Natural killer cell (primary cell): Measurements from ENCODE around the gene USP3. TPM values are rescaled to one million over a fixed set of nuclear protein-coding genes. Genes with fewer than 3 reads are reported as not detected.

Source experiments
- ATAC-seq, 3 donors: fragments of 150-1000 bp in 2 of 3; fragments of 200-7000 bp in 1 of 3; cut with Tn5 transposase; 1 replicate in 1 of 3; 2 replicates in 2 of 3; pipeline ENCODE4 v1.10.0; 2021; ENCODE audit warnings: mild to moderate bottlenecking in 2 of 3, moderate library complexity in 2 of 3
- DNase-seq, 2 donors: peaks; one replicate each; pipeline versions ENCODE4 v3.0.0 to v3.0.0-alpha.2; 2013 to 2021; ENCODE audit warnings: mixed read lengths in 1 of 2
- H3K27ac ChIP-seq: one replicate; pipeline ENCODE4 v1.5.1; 2013; ENCODE audit warnings: mild to moderate bottlenecking, low read length
- H3K27me3 ChIP-seq: one replicate; pipeline ENCODE4 v1.6.1; 2013; ENCODE audit warnings: low read length; ENCODE audit not compliant: control insufficient read depth, insufficient read depth
- H3K36me3 ChIP-seq: one replicate; pipeline ENCODE4 v1.6.1; 2013; ENCODE audit warnings: low read length; ENCODE audit not compliant: control insufficient read depth, insufficient read depth
- H3K4me1 ChIP-seq: one replicate; pipeline ENCODE4 v1.6.1; 2013; ENCODE audit warnings: low read length; ENCODE audit not compliant: control insufficient read depth, insufficient read depth
- H3K4me3 ChIP-seq: one replicate; pipeline ENCODE4 v1.5.1; 2013; ENCODE audit warnings: low read length
- H3K9me3 ChIP-seq: one replicate; pipeline ENCODE4 v1.6.1; 2013; ENCODE audit warnings: low read length; ENCODE audit not compliant: control insufficient read depth, insufficient read depth
- H3K27ac Mint-ChIP-seq, 2 donors: one replicate each; pipeline ENCODE4 v1.8.0; 2022; ENCODE audit warnings: mild to moderate bottlenecking in 2 of 2, mixed read lengths in 2 of 2, moderate library complexity in 1 of 2
- H3K27me3 Mint-ChIP-seq, 2 donors: one replicate each; pipeline ENCODE4 v1.8.0; 2022; ENCODE audit warnings: low read depth in 2 of 2, mixed read lengths in 2 of 2
- H3K36me3 Mint-ChIP-seq: one replicate; pipeline ENCODE4 v1.8.0; 2022; ENCODE audit warnings: mixed read lengths
- H3K4me1 Mint-ChIP-seq, 2 donors: one replicate each; pipeline ENCODE4 v1.8.0; 2022; ENCODE audit warnings: mixed read lengths in 2 of 2
- H3K4me3 Mint-ChIP-seq: one replicate; pipeline ENCODE4 v1.8.0; 2022; ENCODE audit warnings: mild to moderate bottlenecking, moderate library complexity, mixed read lengths
- H3K9me3 Mint-ChIP-seq, 2 donors: one replicate each; pipeline ENCODE4 v1.8.0; 2022; ENCODE audit warnings: mixed read lengths in 2 of 2
- WGBS: methylation state at CpG from one replicate; pipeline ENCODE4 v1.1.7; 2013; ENCODE audit warnings: missing lambda C conversion rate; ENCODE audit not compliant: insufficient coverage; 5-methylcytosine and 5-hydroxymethylcytosine counted together
- intact Hi-C: fragments of 100-400 bp; cut with micrococcal nuclease; formaldehyde crosslinking; loops from one replicate; pipeline ENCODE4 v1.14.2; 2022
- total RNA-seq, 4 donors: library from RNA; stranded (reverse); fragments of 120-200 nt in 1 of 4; gene quantifications; one replicate each; pipeline versions ENCODE4 v1.2.3 to v1.2.4, GENCODE V29; 2013 to 2022
- TF ChIP-seq, protein P1 (sequence below): fragments of 200-600 bp; IDR thresholded peaks from one replicate; pipeline ENCODE4 v1.8.0; 2022; ENCODE audit warnings: antibody characterized with exemption

The USP3 gene
- total RNA-seq, 3 donors from 2014 or later (not counting 1 experiment from before 2014, with no cell fraction given) = 163 to 187 (median 169) TPM

DNA sequence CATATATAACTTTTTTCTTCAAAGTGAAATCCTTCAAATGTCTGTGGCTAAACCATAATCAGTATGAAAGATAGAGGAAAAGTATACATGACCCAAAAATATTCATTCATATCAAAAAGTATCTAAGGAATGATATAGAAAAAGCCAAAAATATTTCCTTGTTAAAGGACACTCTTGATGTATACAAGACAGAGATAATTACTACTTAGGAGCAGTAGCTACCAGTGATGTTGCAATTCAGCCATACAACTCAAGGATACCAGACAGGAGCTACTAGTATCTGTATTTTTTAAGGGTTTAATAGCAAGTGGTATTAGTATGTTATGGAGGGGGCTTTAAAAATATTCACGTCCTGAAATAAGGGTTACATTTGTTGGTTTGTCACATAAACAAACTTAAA is 129.8 kb downstream of the USP3 start:
- Mint-ChIP-seq H3K36me3 (peaks cover 44% of the 10 kb centered on the region), H3K4me3 (no peak overlapping the region), H3K27me3 (no peaks in the 10 kb centered on the region), H3K9me3 (no peaks in the 10 kb centered on the region), H3K27ac (no peak overlapping the region), H3K4me1 (peaks cover 0 to 5% of the 10 kb centered on the region in 2 donors)
- H3K36me3 ChIP-seq = peaks cover 93% of the 10 kb centered on the region
- H3K9me3 ChIP-seq = no peaks in the 10 kb centered on the region
- TF ChIP-seq, protein P1, sequence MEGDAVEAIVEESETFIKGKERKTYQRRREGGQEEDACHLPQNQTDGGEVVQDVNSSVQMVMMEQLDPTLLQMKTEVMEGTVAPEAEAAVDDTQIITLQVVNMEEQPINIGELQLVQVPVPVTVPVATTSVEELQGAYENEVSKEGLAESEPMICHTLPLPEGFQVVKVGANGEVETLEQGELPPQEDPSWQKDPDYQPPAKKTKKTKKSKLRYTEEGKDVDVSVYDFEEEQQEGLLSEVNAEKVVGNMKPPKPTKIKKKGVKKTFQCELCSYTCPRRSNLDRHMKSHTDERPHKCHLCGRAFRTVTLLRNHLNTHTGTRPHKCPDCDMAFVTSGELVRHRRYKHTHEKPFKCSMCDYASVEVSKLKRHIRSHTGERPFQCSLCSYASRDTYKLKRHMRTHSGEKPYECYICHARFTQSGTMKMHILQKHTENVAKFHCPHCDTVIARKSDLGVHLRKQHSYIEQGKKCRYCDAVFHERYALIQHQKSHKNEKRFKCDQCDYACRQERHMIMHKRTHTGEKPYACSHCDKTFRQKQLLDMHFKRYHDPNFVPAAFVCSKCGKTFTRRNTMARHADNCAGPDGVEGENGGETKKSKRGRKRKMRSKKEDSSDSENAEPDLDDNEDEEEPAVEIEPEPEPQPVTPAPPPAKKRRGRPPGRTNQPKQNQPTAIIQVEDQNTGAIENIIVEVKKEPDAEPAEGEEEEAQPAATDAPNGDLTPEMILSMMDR = no peak
- H3K4me3 ChIP-seq = no peak overlapping the region
- DNase-seq (no peak), ATAC-seq (no peak)
- no peak overlapping the region for H3K27ac ChIP-seq
- no peaks in the 10 kb centered on the region for H3K4me1 ChIP-seq
- H3K27me3 ChIP-seq = no peaks in the 10 kb centered on the region
- intact Hi-C loops = no loop called here
- no CpG with 5 or more reads among the region's 1 CpG for WGBS

DNA sequence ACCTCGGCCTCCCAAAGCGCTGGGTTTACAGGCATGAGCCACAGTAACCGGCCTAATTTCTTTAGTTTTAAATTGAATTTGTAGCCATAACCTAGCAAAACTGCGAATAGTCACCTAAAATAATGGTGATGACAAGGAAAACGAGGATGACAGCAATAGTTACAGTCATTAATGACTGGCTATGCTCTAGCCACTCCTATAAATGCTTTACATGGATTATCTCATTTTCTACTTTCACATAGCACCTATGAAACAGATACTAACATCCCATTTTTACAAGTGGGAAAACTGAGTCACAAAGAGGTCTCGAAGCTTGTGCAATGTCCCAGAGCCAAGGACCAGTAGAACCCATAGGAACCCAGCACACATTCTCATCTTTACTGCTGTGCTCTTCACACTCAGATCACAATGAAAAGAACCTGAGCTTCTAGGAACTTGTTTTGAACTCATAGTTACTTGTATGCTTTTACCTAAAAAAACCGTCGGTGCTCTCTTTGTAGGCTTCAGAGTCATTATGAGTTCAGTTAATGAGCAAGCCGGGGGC is 132.2 kb downstream of the USP3 start:
- no peak overlapping the region for H3K27ac Mint-ChIP-seq

DNA sequence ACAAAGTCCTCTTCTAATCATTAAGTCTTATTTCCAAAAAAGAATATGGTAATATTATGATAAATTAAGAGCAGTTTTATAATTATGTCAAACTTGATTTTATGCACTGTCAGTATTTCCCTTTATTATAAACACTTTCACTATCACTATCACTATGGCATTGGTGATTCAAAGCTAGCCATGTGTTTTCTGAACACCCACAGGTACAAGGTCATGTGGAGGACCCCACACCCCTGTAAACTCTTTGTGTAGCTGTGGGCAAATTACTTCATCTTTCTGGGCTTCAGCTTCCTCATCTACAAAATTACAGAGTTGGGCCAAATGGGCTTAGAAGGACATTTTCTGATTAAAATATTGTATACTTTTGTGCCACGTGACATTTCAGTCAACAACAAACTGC is 134.4 kb downstream of the USP3 start:
- intact Hi-C loops = no loop called here
- ATAC-seq = no peak
- 80% methylated on average over 1 of the region's 1 CpG for WGBS
- H3K4me1 Mint-ChIP-seq = no peaks in the 10 kb centered on the region
- Histone ChIP-seq H3K4me1 (no peaks in the 10 kb centered on the region), H3K36me3 (peaks cover 90% of the 10 kb centered on the region), H3K27me3 (no peaks in the 10 kb centered on the region), H3K4me3 (no peak overlapping the region), H3K9me3 (no peaks in the 10 kb centered on the region), H3K27ac (no peak overlapping the region)
- H3K36me3 Mint-ChIP-seq = peaks cover 16% of the 10 kb centered on the region
- DNase-seq = no peak
- H3K9me3 Mint-ChIP-seq = no peaks in the 10 kb centered on the region
- peak overlapping the region in 1 of 2 donors; percentile 24 for H3K27ac Mint-ChIP-seq
- H3K4me3 Mint-ChIP-seq = no peak overlapping the region
- TF ChIP-seq, protein P1 = no peak
- H3K27me3 Mint-ChIP-seq = no peaks in the 10 kb centered on the region

More for the DNA sequence above, 132.2 kb downstream of the USP3 start:
- Histone ChIP-seq H3K9me3 (no peaks in the 10 kb centered on the region), H3K27me3 (no peaks in the 10 kb centered on the region), H3K4me3 (no peak overlapping the region), H3K4me1 (no peaks in the 10 kb centered on the region), H3K36me3 (peaks cover 95% of the 10 kb centered on the region), H3K27ac (no peak overlapping the region)
- intact Hi-C loops = no loop called here
- no peak for DNase-seq
- no peaks in the 10 kb centered on the region for H3K9me3 Mint-ChIP-seq
- no peak overlapping the region for H3K4me3 Mint-ChIP-seq
- H3K27me3 Mint-ChIP-seq = no peaks in the 10 kb centered on the region
- 97% methylated on average over 9 of the region's 9 CpGs for WGBS
- no peak for ATAC-seq
- peaks cover 0 to 5% of the 10 kb centered on the region in 2 donors for H3K4me1 Mint-ChIP-seq
- TF ChIP-seq, protein P1 = no peak
- peaks cover 34% of the 10 kb centered on the region for H3K36me3 Mint-ChIP-seq

DNA sequence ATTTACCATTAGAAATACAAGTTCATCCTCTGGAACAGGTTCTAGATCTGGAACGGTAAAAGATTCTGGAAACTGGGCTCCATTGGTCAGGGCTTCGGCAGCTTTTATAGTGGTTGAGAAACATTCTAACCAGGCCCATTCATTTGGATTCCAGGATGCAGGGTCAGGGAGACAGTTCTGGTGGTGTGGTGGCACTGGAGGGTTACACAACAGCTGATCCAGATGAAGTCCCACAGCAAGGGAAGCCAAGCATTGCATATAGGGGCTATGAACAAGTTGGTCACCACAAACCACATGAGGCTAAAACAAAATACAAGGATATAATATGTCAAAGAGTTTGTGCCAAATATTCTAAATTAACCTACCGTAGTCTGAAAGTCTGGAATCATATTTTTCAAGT is 135.8 kb downstream of the USP3 start:
- TF ChIP-seq, protein P1 = no peak

More for the DNA sequence above, 135.8 kb downstream of the USP3 start:
- no peak for DNase-seq
- H3K4me3 ChIP-seq = no peak overlapping the region
- Mint-ChIP-seq H3K36me3 (peaks cover 15% of the 10 kb centered on the region), H3K9me3 (no peaks in the 10 kb centered on the region), H3K4me1 (no peaks in the 10 kb centered on the region), H3K4me3 (no peak overlapping the region), H3K27ac (peak overlapping the region in 1 of 2 donors; percentile 13), H3K27me3 (no peaks in the 10 kb centered on the region)
- H3K9me3 ChIP-seq = no peaks in the 10 kb centered on the region
- no peak for ATAC-seq
- H3K36me3 ChIP-seq = peaks cover 87% of the 10 kb centered on the region
- no peaks in the 10 kb centered on the region for H3K27me3 ChIP-seq
- no peaks in the 10 kb centered on the region for H3K4me1 ChIP-seq
- intact Hi-C loops = no loop called here
- H3K27ac ChIP-seq = no peak overlapping the region
- 100% methylated on average over 2 of the region's 3 CpGs for WGBS
